K562 (cell line): ENCODE results near the gene PODXL.

Experiments
- DMBX1 ChIP-seq: fragments of 250-450 bp; sonication (Bioruptor Pico); IDR thresholded peaks from 2 replicates; pipeline ENCODE4 v1.8.0; 2022; ENCODE audit warnings: inconsistent platforms, mild to moderate bottlenecking, moderate library complexity, borderline replicate concordance
- HMGXB4 ChIP-seq: sonication (generic); formaldehyde crosslinking; IDR thresholded peaks from 2 replicates; pipeline ENCODE4 v1.8.1; 2023; ENCODE audit warnings: mild to moderate bottlenecking, missing genetic modification reagents
- POLR2A ChIP-seq: fragments of 450-650 bp; conservative IDR thresholded peaks from 2 replicates; pipeline ENCODE4 v1.6.1; 2016
- POLR2AphosphoS5 ChIP-seq: IDR thresholded peaks from 2 replicates; pipeline ENCODE4 v1.6.1; 2011; ENCODE audit warnings: mild to moderate bottlenecking, low read depth, low read length, moderate library complexity; ENCODE audit not compliant: control insufficient read depth, insufficient read depth

- no peak for TF ChIP-seq POLR2AphosphoS5
- TF ChIP-seq POLR2A = no peak
- TF ChIP-seq HMGXB4 (CRISPR knock-in tag) = no peak
- no peak for TF ChIP-seq DMBX1
Observed at GRCh38 chr7:131586759-131587158, 30.3 kb upstream of the PODXL start.
